GM12865 (cell line): Measurements from ENCODE around the gene KATNA1.
A peak's percentile ranks its signal among the peaks of the same experiment; 100 is the strongest.

Source experiments
- DNase-seq: peaks from one replicate; pipeline ENCODE4 v3.0.0; 2010; ENCODE audit warnings: low read depth
- H3K4me3 ChIP-seq: 2 replicates; pipeline ENCODE4 v1.5.1; 2011; ENCODE audit warnings: mild to moderate bottlenecking, low read depth, low read length, control low read depth
- CTCF ChIP-seq: IDR thresholded peaks from 2 replicates; pipeline ENCODE4 v1.5.1; 2011; ENCODE audit warnings: low read length, control low read depth, low read depth, inconsistent platforms; ENCODE audit not compliant: insufficient read depth; ENCODE audit errors: missing control alignments

Gene KATNA1

GRCh38 chr6:149560736-149561135 is 87.8 kb downstream of the KATNA1 start:
- no peak overlapping the region for H3K4me3 ChIP-seq
- TF ChIP-seq CTCF, result peak; percentile 59
- peak; percentile 27 for DNase-seq

- H3K4me3 ChIP-seq, result no peak overlapping the region
- no peak for TF ChIP-seq CTCF
Measured at GRCh38 chr6:149559389-149559788, 89.1 kb downstream of the KATNA1 start.

GRCh38 chr6:149558029-149558428 is 90.5 kb downstream of the KATNA1 start:
- no peak for DNase-seq
- TF ChIP-seq CTCF, result no peak
- H3K4me3 ChIP-seq, result no peak overlapping the region

More at GRCh38 chr6:149559389-149559788, 89.1 kb downstream of the KATNA1 start:
- DNase-seq, result no peak

- no peak for TF ChIP-seq CTCF
Measured at GRCh38 chr6:149551920-149552319, 96.6 kb downstream of the KATNA1 start.

GRCh38 chr6:149545754-149546471 is 102.6 kb downstream of the KATNA1 start, which contains the start of gene PPIL4:
TSS of gene PPIL4 (minus strand) at chr6:149546043. CDS start at chr6:149546005, 38 bp downstream.
- DNase-seq, result peak; percentile 97
- H3K4me3 ChIP-seq, result peak within 1 kb of the TSS; percentile 92
- peak; percentile 81 for TF ChIP-seq CTCF

More at GRCh38 chr6:149551920-149552319, 96.6 kb downstream of the KATNA1 start:
- no peak for DNase-seq
- H3K4me3 ChIP-seq, result no peak overlapping the region

- peak; percentile 66 for DNase-seq
- TF ChIP-seq CTCF, result peak; percentile 16
- peak overlapping the region; percentile 92 for H3K4me3 ChIP-seq
Measured at GRCh38 chr6:149545258-149545753, 103.2 kb downstream of the KATNA1 start.
